HL-60 (cell line): ENCODE measurements around the gene SRGAP3.

Experiments
- GABPA ChIP-seq: IDR thresholded peaks from 2 replicates; pipeline ENCODE4 v1.6.1; 2012; ENCODE audit warnings: low read depth
- TF ChIP-seq, protein P1 (sequence below): IDR thresholded peaks from one replicate; pipeline ENCODE4 v1.5.1; 2011; ENCODE audit warnings: low read length, control low read depth, inconsistent platforms; ENCODE audit not compliant: insufficient read depth

DNA sequence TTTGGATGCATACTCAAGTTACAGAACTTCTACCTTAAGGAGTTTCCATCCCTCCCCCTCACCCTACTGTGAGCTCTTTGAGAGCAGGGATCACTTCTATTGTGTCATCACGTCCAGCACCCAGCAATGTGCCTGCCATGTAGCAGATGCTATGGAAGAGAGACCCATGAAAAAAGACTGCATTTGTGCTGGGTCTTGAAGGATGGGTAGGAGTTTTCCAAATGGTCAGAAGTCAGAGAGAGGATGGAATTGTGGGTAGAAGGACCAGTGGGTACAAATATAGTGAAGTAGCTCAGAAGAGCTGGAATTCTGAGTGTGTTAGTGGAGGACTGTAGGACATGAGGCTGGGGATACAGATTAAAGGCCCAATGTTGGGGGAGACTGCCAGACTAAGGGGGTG, 141.7 kb downstream of the SRGAP3 start:
- TF ChIP-seq, protein P1, sequence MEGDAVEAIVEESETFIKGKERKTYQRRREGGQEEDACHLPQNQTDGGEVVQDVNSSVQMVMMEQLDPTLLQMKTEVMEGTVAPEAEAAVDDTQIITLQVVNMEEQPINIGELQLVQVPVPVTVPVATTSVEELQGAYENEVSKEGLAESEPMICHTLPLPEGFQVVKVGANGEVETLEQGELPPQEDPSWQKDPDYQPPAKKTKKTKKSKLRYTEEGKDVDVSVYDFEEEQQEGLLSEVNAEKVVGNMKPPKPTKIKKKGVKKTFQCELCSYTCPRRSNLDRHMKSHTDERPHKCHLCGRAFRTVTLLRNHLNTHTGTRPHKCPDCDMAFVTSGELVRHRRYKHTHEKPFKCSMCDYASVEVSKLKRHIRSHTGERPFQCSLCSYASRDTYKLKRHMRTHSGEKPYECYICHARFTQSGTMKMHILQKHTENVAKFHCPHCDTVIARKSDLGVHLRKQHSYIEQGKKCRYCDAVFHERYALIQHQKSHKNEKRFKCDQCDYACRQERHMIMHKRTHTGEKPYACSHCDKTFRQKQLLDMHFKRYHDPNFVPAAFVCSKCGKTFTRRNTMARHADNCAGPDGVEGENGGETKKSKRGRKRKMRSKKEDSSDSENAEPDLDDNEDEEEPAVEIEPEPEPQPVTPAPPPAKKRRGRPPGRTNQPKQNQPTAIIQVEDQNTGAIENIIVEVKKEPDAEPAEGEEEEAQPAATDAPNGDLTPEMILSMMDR = no peak
- no peak for TF ChIP-seq GABPA
